Kidney (tissue), 14 donors: ENCODE measurements around the gene SH3RF3. TPM values are rescaled to one million over a fixed set of nuclear protein-coding genes. Genes with fewer than 3 reads are reported as not detected.

Experiments
- DNase-seq, 5 donors: peaks; one replicate each; pipeline ENCODE4 v3.0.0-alpha.2; 2013 to 2020
- FAIRE-seq: peaks from 2 replicates; lab custom pipeline; 2012; peaks lifted over from hg19 to GRCh38; lab: Jason Lieb, UNC
- H3K27ac ChIP-seq, 2 donors: one replicate each; pipeline ENCODE4 v1.7.0; 2013; ENCODE audit warnings: low read depth in 2 of 2, low read length in 2 of 2, inconsistent platforms in 1 of 2
- H3K27me3 ChIP-seq: one replicate; pipeline ENCODE4 v1.7.1; 2013; ENCODE audit warnings: low read length, inconsistent platforms; ENCODE audit not compliant: control insufficient read depth, insufficient read depth
- H3K36me3 ChIP-seq, 3 donors: one replicate each; pipeline versions ENCODE4 v1.7.0 to v1.7.1; 2013; ENCODE audit warnings: low read length in 3 of 3, control low read depth in 1 of 3, inconsistent platforms in 1 of 3; ENCODE audit not compliant: insufficient read depth in 3 of 3, control insufficient read depth in 2 of 3
- H3K4me1 ChIP-seq, 3 donors: one replicate each; pipeline versions ENCODE4 v1.7.0 to v1.7.1; 2013; ENCODE audit warnings: low read length in 3 of 3, inconsistent platforms in 1 of 3, low read depth in 1 of 3; ENCODE audit not compliant: control insufficient read depth in 2 of 3, insufficient read depth in 2 of 3
- H3K4me3 ChIP-seq, 3 donors: one replicate each; pipeline versions ENCODE4 v1.7.0 to v1.8.1; 2013; ENCODE audit warnings: low read length in 3 of 3, control low read depth in 1 of 3, inconsistent platforms in 1 of 3
- H3K9ac ChIP-seq, 3 donors: one replicate each; pipeline versions ENCODE4 v1.7.0 to v1.7.1; 2013; ENCODE audit warnings: low read length in 3 of 3, control low read depth in 1 of 3, inconsistent platforms in 1 of 3
- H3K9me3 ChIP-seq, 3 donors: one replicate each; pipeline versions ENCODE4 v1.7.0 to v1.7.1; 2013; ENCODE audit warnings: low read length in 3 of 3, control low read depth in 1 of 3, inconsistent platforms in 1 of 3; ENCODE audit not compliant: control insufficient read depth in 2 of 3, insufficient read depth in 1 of 3
- CTCF ChIP-seq: IDR thresholded peaks from 3 replicates; pipeline ENCODE4 v1.5.1; 2012; ENCODE audit warnings: mild to moderate bottlenecking, moderate library complexity, borderline replicate concordance; ENCODE audit not compliant: insufficient read depth; ENCODE audit errors: extremely low read depth
- intact Hi-C: fragments of 100-400 bp; cut with DNase I; formaldehyde crosslinking; loops from one replicate; pipeline ENCODE4 v1.11.1; 2022
- polyA plus RNA-seq: library from polyadenylated mRNA; stranded (reverse); fragments of 350-450 nt; fragmentation: Illumina TruSeq; extraction: RNeasy Lipid Tissue Mini Kit (QIAGEN cat#74804); gene quantifications from one replicate; pipeline ENCODE4 v1.2.3, GENCODE V29; 2014; ENCODE audit warnings: low read depth, low replicate concordance; ENCODE audit not compliant: insufficient read depth
- total RNA-seq: library from RNA; stranded (reverse); fragmentation: NEBNext Ultra II Directional; extraction: Animal tissue kit (Norgen Biotek cat#: 25700); gene quantifications from one replicate; pipeline ENCODE4 v1.2.1, GENCODE V29; 2021
- donor health status: control.
- donor health status: control.
- donor health status: control.
- donor health status: control.
- donor health status: control.
- donor health status: DM: yes; HTN: yes; CAD: no.
- donor health status: Normal renal cell carcinoma (clear cell type).

Gene SH3RF3
- total and polyA plus RNA-seq, 2 donors from 2014 or later: 1.7 to 10.7 TPM

- H3K4me1 ChIP-seq: peaks cover 0 to 7% (median 3%) of the 10 kb centered on the region in 3 donors
Observed at GRCh38 chr2:109466674-109467575, 337.9 kb downstream of the SH3RF3 start.

DNA sequence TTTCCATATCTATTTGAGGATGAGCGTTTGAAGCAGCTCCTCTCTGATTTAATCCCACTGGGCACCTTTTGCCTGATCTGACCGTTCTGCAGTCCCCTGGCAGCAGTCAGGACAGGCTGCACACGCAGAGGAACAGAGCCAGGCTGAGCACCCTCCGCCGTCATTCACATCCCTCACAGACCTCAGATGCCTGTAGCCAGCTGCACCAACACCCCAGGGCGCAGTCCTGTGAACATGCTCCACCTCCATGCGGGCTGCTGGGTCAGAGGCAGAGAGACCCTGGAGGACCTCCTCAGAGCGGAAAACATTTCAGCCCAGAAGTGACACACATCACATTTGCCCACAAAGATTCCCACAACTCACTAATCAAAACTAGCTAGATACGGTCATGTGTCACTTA, 338.7 kb downstream of the SH3RF3 start:
- H3K4me1 ChIP-seq: peaks cover 0 to 7% (median 3%) of the 10 kb centered on the region in 3 donors
- no peak overlapping the region for H3K27ac ChIP-seq
- H3K9ac ChIP-seq: no peak overlapping the region
- no peak for FAIRE-seq
- H3K4me3 ChIP-seq: no peak overlapping the region
- H3K27me3 ChIP-seq: no peaks in the 10 kb centered on the region
- TF ChIP-seq CTCF: no peak
- DNase-seq: peak in 1 of 5 donors; percentile 27
- intact Hi-C loops: no loop called here
- no peaks in the 10 kb centered on the region for H3K9me3 ChIP-seq
- H3K36me3 ChIP-seq: no peaks in the 10 kb centered on the region

More at GRCh38 chr2:109466674-109467575, 337.9 kb downstream of the SH3RF3 start:
- Histone ChIP-seq H3K27me3 (no peaks in the 10 kb centered on the region), H3K9me3 (no peaks in the 10 kb centered on the region), H3K36me3 (no peaks in the 10 kb centered on the region), H3K4me3 (no peak overlapping the region), H3K9ac (no peak overlapping the region), H3K27ac (no peak overlapping the region)
- FAIRE-seq (no peak), DNase-seq (peak in 1 of 5 donors; percentile 15)
- no peak for TF ChIP-seq CTCF
- intact Hi-C loops: no loop called here

GRCh38 chr2:109468893-109469292, 339.9 kb downstream of the SH3RF3 start:
- Histone ChIP-seq H3K27me3 (no peaks in the 10 kb centered on the region), H3K9ac (no peak overlapping the region), H3K9me3 (no peaks in the 10 kb centered on the region), H3K4me1 (peaks cover 0 to 7% (median 3%) of the 10 kb centered on the region in 3 donors), H3K36me3 (no peaks in the 10 kb centered on the region), H3K27ac (no peak overlapping the region), H3K4me3 (no peak overlapping the region)
- intact Hi-C loops: no loop called here
- no peak for TF ChIP-seq CTCF
- FAIRE-seq (no peak), DNase-seq (no peak)
